ENCODE data around the gene C14orf132.

Gene C14orf132

DNA sequence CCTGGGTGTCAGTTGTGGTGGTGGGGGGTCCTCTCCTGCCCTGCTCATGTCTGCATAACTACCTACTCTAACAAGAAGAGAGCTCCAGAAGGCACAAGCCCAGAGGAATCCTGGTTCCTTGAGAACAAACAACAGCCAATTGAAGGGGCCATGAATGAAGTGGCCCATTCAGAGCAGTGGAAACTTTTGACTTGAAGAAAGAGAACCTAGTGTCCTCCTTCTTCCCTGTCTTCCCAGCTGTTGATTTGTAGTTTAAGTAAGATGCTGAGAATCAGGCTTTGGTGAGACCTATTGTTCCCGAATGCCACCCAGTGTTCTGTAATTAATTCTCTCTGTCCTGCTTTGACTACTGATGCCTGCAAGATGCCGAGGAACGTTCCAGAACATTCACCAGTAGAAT lies 79.2 kb downstream of the C14orf132 start:
- TF ChIP-seq, protein P1, sequence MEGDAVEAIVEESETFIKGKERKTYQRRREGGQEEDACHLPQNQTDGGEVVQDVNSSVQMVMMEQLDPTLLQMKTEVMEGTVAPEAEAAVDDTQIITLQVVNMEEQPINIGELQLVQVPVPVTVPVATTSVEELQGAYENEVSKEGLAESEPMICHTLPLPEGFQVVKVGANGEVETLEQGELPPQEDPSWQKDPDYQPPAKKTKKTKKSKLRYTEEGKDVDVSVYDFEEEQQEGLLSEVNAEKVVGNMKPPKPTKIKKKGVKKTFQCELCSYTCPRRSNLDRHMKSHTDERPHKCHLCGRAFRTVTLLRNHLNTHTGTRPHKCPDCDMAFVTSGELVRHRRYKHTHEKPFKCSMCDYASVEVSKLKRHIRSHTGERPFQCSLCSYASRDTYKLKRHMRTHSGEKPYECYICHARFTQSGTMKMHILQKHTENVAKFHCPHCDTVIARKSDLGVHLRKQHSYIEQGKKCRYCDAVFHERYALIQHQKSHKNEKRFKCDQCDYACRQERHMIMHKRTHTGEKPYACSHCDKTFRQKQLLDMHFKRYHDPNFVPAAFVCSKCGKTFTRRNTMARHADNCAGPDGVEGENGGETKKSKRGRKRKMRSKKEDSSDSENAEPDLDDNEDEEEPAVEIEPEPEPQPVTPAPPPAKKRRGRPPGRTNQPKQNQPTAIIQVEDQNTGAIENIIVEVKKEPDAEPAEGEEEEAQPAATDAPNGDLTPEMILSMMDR (IDR thresholded peaks at IDR 0.05; ENCODE audit: insufficient read depth, low read depth, low read length, missing control alignments), result no peak
- no peak for DNase-seq (ENCODE audit: low read depth)

DNA sequence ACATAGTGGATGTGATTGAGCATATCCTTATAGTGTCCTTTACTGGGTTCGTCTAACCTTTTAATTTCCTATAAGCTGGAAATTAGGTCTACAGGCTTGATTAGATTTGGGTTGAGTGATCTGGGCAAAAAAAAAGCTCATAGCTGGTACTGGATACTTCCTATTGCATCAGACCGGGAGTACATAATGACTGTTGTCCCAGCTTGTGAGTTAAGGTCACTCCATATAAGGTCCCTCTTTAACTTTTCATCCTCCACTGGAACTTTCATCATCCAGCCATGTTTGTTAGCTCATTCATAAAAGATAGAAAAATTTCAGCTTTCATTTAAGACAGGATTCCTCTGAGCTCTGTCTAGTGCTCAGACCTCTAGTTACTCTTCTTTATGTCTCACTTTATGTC lies 80.8 kb downstream of the C14orf132 start:
- TF ChIP-seq, protein P1 (IDR thresholded peaks at IDR 0.05; ENCODE audit: insufficient read depth, low read depth, low read length, missing control alignments), result no peak
- no peak overlapping the region for H3K4me3 ChIP-seq (ENCODE audit: low read length)
- DNase-seq (ENCODE audit: low read depth), result no peak

More for the DNA sequence above, 79.2 kb downstream of the C14orf132 start:
- no peak overlapping the region for H3K4me3 ChIP-seq (ENCODE audit: low read length)

DNA sequence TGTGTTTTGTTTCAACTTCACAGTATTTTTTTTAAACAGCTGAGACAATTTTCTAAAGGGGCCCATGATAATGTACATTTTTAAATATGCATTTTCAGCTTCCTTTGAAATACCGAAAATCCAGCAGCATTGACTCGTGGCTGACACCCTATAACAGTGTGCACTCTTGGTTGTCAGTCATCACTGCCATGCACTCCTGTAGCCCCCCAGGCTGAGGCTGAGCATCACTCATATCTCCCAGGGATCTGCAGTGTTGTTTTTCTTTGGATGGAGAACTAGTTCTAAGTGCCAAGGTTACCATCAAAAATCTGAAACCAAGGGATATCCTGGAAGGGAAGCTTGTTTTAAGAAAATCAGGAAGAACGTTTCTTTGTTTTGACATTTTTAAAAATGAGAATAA lies 81.2 kb downstream of the C14orf132 start:
- H3K4me3 ChIP-seq (ENCODE audit: low read length), result no peak overlapping the region
- DNase-seq (ENCODE audit: low read depth), result no peak
- TF ChIP-seq, protein P1 (IDR thresholded peaks at IDR 0.05; ENCODE audit: insufficient read depth, low read depth, low read length, missing control alignments), result no peak

DNA sequence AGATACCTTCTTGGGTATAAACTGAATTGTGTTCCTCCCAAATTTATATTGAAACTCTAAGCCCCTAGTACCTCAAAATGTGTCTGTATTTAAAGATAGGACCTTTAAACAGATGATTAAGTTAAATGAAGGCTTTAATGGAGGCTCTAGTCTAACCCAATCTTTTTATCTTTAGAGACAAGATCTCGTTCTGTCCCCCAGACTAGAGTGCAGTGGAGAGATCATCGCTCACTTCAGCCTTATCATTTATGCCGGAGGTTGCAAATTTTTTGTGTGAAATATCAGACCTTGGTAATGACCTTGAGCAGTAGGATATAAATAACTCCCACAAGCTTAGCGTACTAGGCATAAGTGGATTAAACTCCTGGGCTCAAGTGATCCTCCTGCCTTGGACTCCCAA lies 81.8 kb downstream of the C14orf132 start:
- H3K4me3 ChIP-seq (ENCODE audit: low read length), result no peak overlapping the region
- TF ChIP-seq, protein P1 (IDR thresholded peaks at IDR 0.05; ENCODE audit: insufficient read depth, low read depth, low read length, missing control alignments), result no peak
- no peak for DNase-seq (ENCODE audit: low read depth)

DNA sequence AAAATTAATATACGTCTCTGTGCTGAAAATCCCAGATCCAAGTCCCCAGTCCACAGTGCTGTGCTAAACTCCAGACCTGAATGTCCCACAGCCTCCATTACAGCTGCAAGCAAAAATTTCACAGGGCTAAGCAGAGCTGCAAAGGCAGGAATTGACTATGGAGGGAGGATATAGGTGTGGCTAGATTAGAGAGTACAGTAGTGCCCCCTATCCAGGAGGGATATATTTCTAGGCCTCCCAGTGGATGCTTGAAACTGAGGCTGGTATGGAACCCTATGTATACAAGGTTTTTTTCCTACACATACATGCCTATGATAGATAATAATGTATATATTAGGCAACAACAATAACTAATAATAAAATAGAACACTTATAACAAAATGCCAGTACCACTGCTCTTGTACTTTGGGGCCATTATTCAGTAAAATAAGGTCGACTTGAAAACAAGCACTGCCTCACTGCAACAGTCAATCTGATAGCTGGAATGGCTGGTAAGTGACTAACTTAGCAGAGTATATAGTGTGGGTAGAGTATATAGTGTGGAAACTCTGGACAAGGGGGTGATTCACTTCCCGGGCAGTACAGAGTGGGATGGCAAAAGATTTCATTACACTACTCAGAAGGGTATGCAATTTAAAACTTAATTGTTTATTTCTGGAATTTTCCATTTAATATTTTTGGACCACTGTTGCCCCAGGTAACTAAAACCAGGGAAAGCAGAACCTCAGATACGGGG lies 82.7 kb downstream of the C14orf132 start:
- TF ChIP-seq, protein P1 (IDR thresholded peaks at IDR 0.05; ENCODE audit: insufficient read depth, low read depth, low read length, missing control alignments), result no peak
- no peak overlapping the region for H3K4me3 ChIP-seq (ENCODE audit: low read length)
- no peak for DNase-seq (ENCODE audit: low read depth)

DNA sequence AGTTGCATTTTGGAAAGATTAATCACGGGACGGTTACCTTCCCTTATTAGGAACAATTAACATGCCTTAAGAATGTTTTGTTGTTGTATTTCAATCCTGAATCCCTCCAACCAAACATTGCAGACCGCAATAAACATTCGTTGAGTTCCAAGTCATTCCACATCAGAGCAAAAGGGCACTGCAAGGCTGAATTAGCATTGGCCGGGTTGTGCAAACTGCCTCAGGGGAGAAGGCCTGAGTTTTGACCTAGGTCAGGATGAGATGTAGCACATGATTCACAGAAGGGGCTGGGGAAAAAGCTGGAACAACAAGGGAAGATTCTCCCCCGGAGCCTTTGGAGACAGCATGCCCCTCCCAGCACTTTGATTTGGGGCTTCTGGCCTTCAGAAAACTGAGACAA lies 83.3 kb downstream of the C14orf132 start:
- H3K4me3 ChIP-seq (ENCODE audit: low read length), result no peak overlapping the region

More for the DNA sequence above, 83.3 kb downstream of the C14orf132 start:
- TF ChIP-seq, protein P1 (IDR thresholded peaks at IDR 0.05; ENCODE audit: insufficient read depth, low read depth, low read length, missing control alignments), result no peak
- no peak for DNase-seq (ENCODE audit: low read depth)
